Thoracic aorta (tissue), 2 donors: Measurements from ENCODE around the gene POLN. TPM values are rescaled to one million over a fixed set of nuclear protein-coding genes. Genes with fewer than 3 reads are reported as not detected.

Experiments
- ATAC-seq: fragments of 150-250 bp; one replicate; pipeline ENCODE4 v1.8.0; 2017; ENCODE audit warnings: low read depth; ENCODE audit not compliant: insufficient number of reproducible peaks, low FRiP score
- DNase-seq: peaks from one replicate; pipeline ENCODE4 v3.0.0-alpha.2; 2020; ENCODE audit warnings: low spot score
- H3K27ac ChIP-seq, 2 donors: fragments of 200-600 bp; sonication (generic); 1 replicate in 1 of 2; 2 replicates in 1 of 2; pipeline ENCODE4 v1.5.1; 2016; ENCODE audit warnings: mild to moderate bottlenecking in 2 of 2, moderate library complexity in 2 of 2
- H3K27me3 ChIP-seq: fragments of 200-600 bp; sonication (generic); replicated peaks from 2 replicates; pipeline ENCODE4 v1.6.0; 2016; ENCODE audit warnings: mild to moderate bottlenecking; ENCODE audit not compliant: insufficient read depth
- H3K36me3 ChIP-seq: fragments of 200-600 bp; sonication (generic); one replicate; pipeline ENCODE4 v1.5.1; 2016
- H3K4me1 ChIP-seq, 2 donors: fragments of 200-600 bp; sonication (generic); 1 replicate in 1 of 2; 2 replicates in 1 of 2; pipeline versions ENCODE4 v1.5.1 to v1.6.0; 2016; ENCODE audit warnings: low read depth in 2 of 2, mild to moderate bottlenecking in 1 of 2; ENCODE audit not compliant: control insufficient read depth in 1 of 2
- H3K4me3 ChIP-seq: fragments of 200-600 bp; sonication (generic); 2 replicates; pipeline ENCODE4 v1.5.1; 2016; ENCODE audit warnings: mild to moderate bottlenecking
- H3K9me3 ChIP-seq: fragments of 200-600 bp; sonication (generic); 2 replicates; pipeline ENCODE4 v1.5.1; 2016
- total RNA-seq, 2 donors: library from RNA; depleted of rRNA; stranded (reverse); fragments of >200 nt; gene quantifications; one replicate each; pipeline versions ENCODE4 v1.1.0 to v1.2.3, GENCODE V29; 2016
- TF ChIP-seq, protein P1 (sequence below): fragments of 200-600 bp; sonication (generic); IDR thresholded peaks from one replicate; pipeline ENCODE4 v1.5.1; 2019; ENCODE audit warnings: antibody characterized with exemption

The POLN gene
- total RNA-seq, 2 donors from 2014 or later, result 3.2 to 3.5 TPM

- peaks cover 3% of the 10 kb centered on the region for H3K9me3 ChIP-seq
- DNase-seq, result no peak
- no peak for ATAC-seq
- H3K27me3 ChIP-seq, result no peaks in the 10 kb centered on the region
- no peak overlapping the region for H3K4me3 ChIP-seq
- H3K36me3 ChIP-seq, result no peaks in the 10 kb centered on the region
- no peak overlapping the region for H3K27ac ChIP-seq
- TF ChIP-seq, protein P1, sequence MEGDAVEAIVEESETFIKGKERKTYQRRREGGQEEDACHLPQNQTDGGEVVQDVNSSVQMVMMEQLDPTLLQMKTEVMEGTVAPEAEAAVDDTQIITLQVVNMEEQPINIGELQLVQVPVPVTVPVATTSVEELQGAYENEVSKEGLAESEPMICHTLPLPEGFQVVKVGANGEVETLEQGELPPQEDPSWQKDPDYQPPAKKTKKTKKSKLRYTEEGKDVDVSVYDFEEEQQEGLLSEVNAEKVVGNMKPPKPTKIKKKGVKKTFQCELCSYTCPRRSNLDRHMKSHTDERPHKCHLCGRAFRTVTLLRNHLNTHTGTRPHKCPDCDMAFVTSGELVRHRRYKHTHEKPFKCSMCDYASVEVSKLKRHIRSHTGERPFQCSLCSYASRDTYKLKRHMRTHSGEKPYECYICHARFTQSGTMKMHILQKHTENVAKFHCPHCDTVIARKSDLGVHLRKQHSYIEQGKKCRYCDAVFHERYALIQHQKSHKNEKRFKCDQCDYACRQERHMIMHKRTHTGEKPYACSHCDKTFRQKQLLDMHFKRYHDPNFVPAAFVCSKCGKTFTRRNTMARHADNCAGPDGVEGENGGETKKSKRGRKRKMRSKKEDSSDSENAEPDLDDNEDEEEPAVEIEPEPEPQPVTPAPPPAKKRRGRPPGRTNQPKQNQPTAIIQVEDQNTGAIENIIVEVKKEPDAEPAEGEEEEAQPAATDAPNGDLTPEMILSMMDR, result no peak
- no peaks in the 10 kb centered on the region for H3K4me1 ChIP-seq
Measured at GRCh38 chr4:2289311-2289954, 47.5 kb upstream of the POLN start.

- no peaks in the 10 kb centered on the region for H3K9me3 ChIP-seq
- DNase-seq, result no peak
- ATAC-seq, result no peak
- H3K4me1 ChIP-seq, result no peaks in the 10 kb centered on the region
- H3K27ac ChIP-seq, result no peak overlapping the region
- TF ChIP-seq, protein P1, result no peak
- H3K36me3 ChIP-seq, result no peaks in the 10 kb centered on the region
- no peaks in the 10 kb centered on the region for H3K27me3 ChIP-seq
- H3K4me3 ChIP-seq, result no peak overlapping the region
Measured at GRCh38 chr4:2288051-2288541, 46.2 kb upstream of the POLN start.

DNA sequence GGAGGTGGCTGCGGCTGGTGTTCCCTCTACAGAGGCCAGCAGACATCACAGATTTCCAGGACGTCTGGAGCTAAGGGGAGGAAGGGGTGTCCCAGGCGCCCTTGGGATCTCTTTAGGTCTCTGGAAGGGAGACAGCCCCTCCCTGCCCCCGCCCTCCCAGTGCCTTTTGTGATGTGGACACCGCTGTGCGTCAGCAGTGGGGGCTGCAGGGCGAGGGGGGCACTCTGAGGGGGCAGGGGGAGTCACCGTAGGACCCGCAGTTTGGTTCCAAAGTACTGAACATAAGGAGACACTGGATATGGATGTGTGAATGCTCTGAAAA is 45.6 kb upstream of the POLN start:
- H3K27ac ChIP-seq, result no peak overlapping the region
- H3K4me1 ChIP-seq, result no peaks in the 10 kb centered on the region
- TF ChIP-seq, protein P1, result no peak
- H3K9me3 ChIP-seq, result no peaks in the 10 kb centered on the region
- no peak overlapping the region for H3K4me3 ChIP-seq
- DNase-seq (no peak), ATAC-seq (no peak)
- H3K27me3 ChIP-seq, result no peaks in the 10 kb centered on the region
- H3K36me3 ChIP-seq, result no peaks in the 10 kb centered on the region

- TF ChIP-seq, protein P1, result no peak
- Histone ChIP-seq H3K9me3 (no peaks in the 10 kb centered on the region), H3K27ac (no peak overlapping the region), H3K36me3 (no peaks in the 10 kb centered on the region), H3K4me3 (no peak overlapping the region), H3K27me3 (no peaks in the 10 kb centered on the region), H3K4me1 (no peaks in the 10 kb centered on the region)
- ATAC-seq (no peak), DNase-seq (no peak)
Measured at GRCh38 chr4:2286904-2287593, 45.1 kb upstream of the POLN start.

DNA sequence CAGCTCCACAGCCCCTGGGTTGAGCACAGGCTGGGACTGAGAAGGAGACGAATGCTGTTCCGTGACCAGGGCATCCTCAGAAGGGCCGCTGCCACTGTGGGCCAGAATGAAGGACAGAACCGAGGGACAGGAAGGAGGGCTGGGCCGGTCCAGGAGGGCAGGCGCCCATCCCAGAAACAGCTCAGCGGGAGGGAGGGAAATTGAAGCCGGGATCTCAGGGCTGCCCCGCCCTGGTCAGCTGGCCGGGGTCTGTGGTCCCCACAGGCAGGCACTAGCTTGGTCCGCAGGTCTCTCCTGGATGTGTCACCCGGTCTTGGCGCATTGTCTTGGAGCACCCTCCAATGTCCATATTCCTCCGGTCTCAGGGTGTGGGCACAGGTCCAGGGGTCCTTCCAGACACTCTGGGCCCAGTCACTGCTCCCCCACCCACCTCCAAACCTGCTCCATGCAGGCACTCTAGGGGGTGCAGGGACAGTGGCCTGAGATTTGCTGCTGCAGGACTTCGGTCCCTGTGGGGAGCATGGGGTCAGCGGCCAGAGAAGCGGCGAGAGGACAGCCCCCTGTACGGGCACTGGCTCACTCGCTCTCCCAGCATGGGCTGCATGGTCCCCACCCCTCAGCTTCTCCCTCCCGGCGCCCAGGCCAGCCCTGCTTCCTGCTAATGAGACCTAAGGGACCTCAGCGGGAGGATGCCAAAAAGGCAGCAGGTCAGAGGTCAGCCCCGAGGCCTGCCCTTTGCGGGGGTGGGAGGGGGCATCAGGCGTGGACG is 43.9 kb upstream of the POLN start:
- H3K27me3 ChIP-seq, result no peaks in the 10 kb centered on the region
- ATAC-seq (no peak), DNase-seq (no peak)
- H3K27ac ChIP-seq, result no peak overlapping the region
- no peaks in the 10 kb centered on the region for H3K36me3 ChIP-seq
- no peak overlapping the region for H3K4me3 ChIP-seq
- no peaks in the 10 kb centered on the region for H3K9me3 ChIP-seq
- H3K4me1 ChIP-seq, result no peaks in the 10 kb centered on the region
- TF ChIP-seq, protein P1, result no peak
